Measurements from ENCODE around the gene AFAP1L2.

Gene AFAP1L2

DNA sequence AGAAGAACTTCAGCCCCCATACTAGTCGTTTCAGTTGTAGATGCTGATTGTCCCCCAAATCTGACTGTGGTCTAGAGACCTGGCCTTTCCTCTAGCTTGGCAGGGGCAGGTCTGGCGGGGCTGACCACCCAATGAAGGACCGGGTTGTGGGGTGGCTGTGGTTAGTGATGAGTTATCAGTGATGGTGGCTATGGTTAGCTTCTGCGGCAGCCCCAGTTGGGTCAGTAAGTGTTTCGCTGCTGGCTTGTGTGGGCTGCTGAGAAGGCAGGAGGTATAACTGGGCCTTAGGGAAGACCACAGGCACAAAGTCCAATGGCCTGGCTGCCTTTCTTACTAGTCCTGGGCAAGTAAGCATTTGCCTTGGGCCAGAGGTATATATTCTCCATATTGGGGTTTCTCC, 143.9 kb downstream of the AFAP1L2 start:
- DNase-seq: no peak

- DNase-seq: no peak
These were observed 144.5 kb downstream of the AFAP1L2 start for GRCh38 chr10:114259824-114260223.

- DNase-seq: no peak
These were observed 145.9 kb downstream of the AFAP1L2 start for GRCh38 chr10:114258274-114258840.

DNA sequence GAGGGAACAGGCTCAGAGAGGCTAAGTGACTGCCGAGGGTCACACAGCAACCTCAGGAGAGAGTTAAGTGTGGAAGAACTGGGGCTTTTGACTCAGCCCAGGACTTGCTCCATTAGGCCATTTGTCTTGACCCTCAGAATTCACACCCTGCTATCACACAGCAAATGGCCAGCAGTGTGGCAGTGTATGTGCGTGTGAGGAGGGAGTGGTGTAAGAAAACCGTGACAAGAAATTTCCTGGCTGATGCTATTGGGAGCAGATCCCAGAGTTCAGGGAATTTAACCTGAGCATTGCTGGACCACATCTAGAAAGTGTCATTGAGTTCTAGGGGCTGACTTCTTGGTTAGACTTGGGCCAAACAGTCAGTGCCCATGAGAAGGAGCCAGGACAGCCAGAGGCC, 146.8 kb downstream of the AFAP1L2 start:
- no peak for DNase-seq

DNA sequence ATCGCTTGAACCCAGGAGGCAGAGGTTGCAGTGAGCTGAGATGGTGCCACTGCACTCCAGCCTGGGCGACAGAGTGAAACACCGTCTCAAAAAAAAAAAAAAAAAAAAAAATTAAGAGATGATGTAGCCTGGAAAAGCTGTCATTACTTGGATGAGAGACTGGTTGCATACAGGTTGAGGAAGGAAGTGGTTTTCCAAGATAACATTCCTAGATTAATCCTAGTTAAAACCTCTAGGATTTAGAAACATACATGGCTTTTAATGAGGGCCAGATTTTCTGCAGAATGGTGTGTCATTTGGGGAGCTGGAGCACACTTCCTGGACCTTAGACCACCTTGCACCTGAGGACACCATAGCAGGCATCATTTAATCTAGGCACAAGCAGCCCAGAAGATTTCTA, 147.5 kb downstream of the AFAP1L2 start:
- DNase-seq: no peak

DNA sequence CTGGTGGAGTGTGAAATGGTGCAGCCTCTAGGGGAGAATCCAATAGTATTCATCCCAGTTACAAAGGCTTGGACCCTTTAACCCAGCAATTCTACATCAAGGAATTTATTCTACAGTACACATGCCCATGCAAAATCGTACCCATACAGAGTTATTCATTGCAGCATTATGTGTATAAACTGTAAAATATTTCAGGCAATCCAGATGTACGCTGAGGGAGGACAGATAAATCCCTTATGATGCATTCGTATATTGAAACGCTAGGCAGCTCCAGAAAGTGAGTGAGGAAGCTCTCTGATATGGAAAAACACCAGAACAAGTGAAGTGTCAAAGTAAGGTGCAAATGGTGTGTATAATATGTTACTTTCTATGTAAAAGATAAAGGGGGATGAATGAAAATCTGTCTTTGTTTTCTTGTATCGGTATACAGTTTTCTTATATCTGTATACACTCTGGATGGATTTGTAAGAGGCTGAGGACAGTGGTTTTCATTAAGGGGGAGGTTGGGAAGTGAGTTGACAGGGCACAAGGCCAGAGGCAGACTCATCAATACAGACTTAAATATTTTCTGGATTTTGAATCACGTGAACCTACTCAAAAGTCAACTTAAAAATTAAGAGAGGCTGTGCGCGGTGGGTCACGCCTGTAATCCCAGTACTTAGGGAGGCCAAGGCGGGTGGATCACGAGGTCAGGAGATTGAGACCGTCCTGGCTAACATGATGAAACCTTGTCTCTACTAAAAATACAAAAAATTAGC, 148.1 kb downstream of the AFAP1L2 start:
- DNase-seq: no peak

DNA sequence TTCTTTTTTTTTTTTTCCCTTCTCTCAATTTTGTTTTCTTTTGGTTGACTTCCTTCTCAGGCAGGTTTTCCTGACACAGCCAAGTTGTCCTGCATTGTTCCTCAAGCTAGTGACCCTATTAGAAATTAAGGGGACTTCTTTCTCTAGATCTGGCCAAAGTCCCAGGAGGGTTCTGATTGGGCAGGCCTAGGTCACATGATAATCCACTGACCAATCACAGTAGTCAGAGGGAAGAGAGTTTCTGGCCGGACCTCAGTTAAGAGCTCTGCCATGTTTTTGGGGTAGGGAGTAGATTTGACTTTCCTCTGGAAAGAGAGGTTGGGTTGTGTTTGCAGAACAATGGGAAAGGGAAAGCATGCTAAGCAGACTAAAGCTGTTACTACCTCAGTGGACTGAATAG, 149.1 kb downstream of the AFAP1L2 start:
- no peak for DNase-seq

DNA sequence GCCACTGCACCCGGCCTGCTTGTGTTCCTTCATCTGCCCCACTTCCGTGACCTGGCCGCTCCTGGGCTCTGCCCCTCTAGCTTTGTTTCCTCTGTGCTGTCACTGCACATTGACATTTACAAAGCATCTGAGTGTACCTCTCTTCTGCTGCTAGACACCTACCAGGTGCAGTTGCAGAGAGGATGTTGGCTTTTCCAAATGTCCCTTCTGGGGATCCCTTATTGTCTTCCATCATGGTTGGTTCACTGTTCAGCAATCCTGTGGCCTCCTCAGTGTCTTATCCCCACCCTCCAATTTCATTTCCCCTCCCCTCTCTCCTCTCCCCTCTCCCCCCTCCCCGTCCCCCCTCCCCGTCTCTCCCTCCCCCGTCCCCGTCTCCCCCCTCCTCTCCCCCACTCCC, 151.4 kb downstream of the AFAP1L2 start:
- DNase-seq: no peak

DNA sequence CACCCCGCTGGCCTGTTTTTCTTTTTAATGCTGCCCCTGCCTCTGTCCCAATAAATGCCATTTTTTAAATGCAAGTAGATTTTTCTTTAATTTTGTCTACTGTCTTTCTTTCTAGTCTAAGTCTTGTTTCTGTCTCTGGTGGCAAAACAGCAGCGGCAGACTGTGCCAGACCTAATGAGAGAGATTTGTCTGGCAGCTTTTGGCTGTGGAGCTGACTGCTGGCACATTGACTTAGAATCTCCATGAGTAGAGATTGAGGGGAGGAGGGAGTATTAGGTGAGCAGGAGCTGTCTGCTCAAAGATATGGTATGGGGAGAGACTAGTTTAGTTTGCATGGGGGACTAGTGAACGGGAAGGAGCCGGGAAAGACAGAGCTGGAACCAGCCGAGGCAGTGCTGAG, 152.2 kb downstream of the AFAP1L2 start:
- DNase-seq: no peak

DNA sequence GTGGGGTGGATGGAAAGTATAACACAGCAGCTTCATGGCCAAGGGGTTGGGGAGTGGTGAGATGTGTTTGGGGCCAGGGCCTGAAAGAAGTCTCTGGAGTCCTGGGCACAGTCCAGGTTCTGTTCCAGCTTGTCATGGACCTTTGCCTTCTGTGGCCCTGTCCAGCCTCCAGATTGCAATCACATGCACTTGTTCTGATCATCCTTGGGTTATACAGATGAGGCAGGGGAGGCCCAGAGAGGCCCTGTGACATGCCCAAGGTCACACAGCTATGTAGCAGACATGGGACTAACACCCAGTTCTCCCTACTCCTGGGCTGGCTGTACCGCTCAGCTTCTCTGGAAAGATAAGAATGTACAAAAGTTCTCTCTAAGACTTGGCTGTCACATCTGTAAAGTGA, 153.6 kb downstream of the AFAP1L2 start:
- DNase-seq: no peak

- no peak for DNase-seq
These were observed 154.1 kb downstream of the AFAP1L2 start for GRCh38 chr10:114250236-114250635.

GRCh38 chr10:114246679-114247305, 157.5 kb downstream of the AFAP1L2 start:
- DNase-seq: no peak

DNA sequence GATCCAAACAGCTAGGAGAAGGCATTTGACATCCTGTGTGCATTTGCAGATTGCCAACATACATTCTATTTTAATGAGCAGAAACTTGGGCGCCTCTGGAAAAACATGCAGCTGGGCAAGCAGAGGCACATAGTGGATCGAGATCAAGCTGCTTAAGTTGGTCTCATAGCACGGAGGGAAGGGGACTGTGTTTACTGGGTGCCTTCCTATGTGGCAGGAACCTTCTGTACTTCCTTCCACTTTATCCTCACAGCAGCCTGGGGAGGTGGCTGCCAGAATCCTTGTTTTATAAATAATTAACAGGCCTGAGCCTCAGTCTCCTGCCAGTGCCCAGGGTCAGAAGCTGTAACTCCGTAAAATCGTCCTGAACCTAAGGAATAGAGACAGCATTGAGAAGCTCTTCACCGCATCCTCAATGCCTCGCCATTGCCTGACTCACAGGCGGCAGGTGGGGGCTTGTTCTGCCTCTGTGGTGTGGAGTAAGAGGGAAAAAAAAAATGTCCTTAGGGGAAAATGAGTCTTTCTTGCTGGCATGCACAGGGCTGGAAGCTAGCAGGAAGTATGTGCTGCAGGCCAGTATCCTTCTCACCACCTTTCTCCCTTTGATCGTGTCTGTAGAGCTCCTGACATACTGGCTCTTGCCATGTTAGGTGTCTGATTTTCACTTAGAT, 159.0 kb downstream of the AFAP1L2 start:
- no peak for DNase-seq

Measured in NCI-H1436 (cell line).